KBM-7 (cell line): Measurements from ENCODE around the gene COPA.

Experiments
- DNase-seq: peaks from one replicate; pipeline ENCODE4 v3.0.0-alpha.2; 2015
- in situ Hi-C: fragments of 300-500 bp; cut with MboI; formaldehyde crosslinking; loops from 2 replicates; pipeline ENCODE4 v1.14.3; 2020; ENCODE audit warnings: low sequenced_read_pairs, low pct_unique_long_range_greater_than_20kb, mixed read lengths

Gene COPA

GRCh38 chr1:160284782-160285344, 58.2 kb downstream of the COPA start, which contains the start of gene PEX19:
PEX19 (minus strand) TSS chr1:160285133; CDS start chr1:160285124, 9 bp downstream.
- in situ Hi-C loops = no loop called here
- peak; percentile 94 for DNase-seq

GRCh38 chr1:160284220-160284781, 58.7 kb downstream of the COPA start:
- peak; percentile 38 for DNase-seq
- in situ Hi-C loops = no loop called here

- in situ Hi-C loops = no loop called here
- DNase-seq = no peak
Measured at GRCh38 chr1:160282807-160283206, 60.2 kb downstream of the COPA start.

DNA sequence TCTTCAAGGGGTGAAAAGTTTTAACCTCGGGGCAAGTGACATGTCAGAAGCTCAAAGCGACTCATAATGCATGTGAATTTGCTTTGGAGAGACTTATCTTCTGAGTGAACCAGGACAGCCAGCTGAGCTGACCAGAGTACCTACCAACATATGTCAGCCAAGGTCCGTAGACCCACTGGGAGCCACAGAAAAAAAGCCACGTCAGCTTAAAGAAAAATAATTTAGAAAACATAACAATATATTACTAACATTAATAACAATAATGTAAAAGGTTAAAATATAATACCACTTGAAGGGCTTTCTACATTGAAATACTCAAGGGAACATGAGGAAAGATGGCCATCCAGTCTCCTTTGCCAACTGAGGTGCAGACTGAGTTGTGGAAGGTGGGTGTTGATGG, 65.1 kb downstream of the COPA start:
- in situ Hi-C loops = no loop called here
- DNase-seq = no peak

- in situ Hi-C loops = no loop called here
- no peak for DNase-seq
Measured at GRCh38 chr1:160277330-160277729, 65.7 kb downstream of the COPA start.

GRCh38 chr1:160271025-160271424, 72.0 kb downstream of the COPA start:
- DNase-seq = no peak
- in situ Hi-C loops = no loop called here

DNA sequence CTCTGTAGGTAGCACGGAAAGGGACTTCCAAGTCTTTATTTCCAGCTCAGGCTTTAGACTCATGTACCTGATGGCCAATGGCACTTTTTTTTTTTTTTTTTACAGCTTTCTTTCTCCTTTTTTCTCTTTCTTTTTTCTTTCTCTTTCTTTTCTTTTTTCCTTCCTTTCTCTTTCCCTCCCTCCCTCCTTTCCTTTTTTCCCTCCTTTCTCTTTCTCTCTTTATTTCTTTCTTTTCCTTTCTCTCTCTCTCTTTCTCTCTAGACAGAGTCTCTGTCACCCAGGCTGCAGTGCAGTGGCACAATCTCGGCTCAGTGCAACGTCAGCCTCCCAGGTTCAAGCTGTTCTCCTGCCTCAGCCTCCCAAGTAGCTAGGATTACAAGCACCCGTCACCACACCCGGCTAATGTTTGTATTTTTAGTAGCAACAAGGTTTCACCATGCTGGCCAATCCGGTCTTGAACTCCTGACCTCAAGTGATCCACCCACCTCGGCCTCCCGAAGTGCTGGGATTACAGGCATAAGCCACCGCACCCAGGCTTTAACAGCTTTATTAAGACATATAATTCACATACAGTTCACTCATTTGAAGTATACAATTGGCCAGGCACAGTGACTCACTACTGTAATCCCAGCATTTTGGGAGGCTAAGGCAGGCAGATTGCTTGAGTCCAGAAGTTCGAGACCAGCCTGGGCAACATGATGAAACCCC, 75.6 kb downstream of the COPA start:
- in situ Hi-C loops = no loop called here
- no peak for DNase-seq

GRCh38 chr1:160264795-160265307, 78.2 kb downstream of the COPA start:
- no peak for DNase-seq
- in situ Hi-C loops = no loop called here

GRCh38 chr1:160261893-160262794, 80.9 kb downstream of the COPA start, which contains the start of gene DCAF8:
DCAF8 (minus strand) TSS chr1:160262549; CDS start chr1:160244008, 18,541 bp downstream.
- DNase-seq = peak; percentile 97
- in situ Hi-C loops = no loop called here

- DNase-seq = peak; percentile 61
- in situ Hi-C loops = no loop called here
Measured at GRCh38 chr1:160261556-160261892, 81.5 kb downstream of the COPA start.

GRCh38 chr1:160260406-160261382, 82.4 kb downstream of the COPA start:
- DNase-seq = peak; percentile 67
- in situ Hi-C loops = no loop called here

DNA sequence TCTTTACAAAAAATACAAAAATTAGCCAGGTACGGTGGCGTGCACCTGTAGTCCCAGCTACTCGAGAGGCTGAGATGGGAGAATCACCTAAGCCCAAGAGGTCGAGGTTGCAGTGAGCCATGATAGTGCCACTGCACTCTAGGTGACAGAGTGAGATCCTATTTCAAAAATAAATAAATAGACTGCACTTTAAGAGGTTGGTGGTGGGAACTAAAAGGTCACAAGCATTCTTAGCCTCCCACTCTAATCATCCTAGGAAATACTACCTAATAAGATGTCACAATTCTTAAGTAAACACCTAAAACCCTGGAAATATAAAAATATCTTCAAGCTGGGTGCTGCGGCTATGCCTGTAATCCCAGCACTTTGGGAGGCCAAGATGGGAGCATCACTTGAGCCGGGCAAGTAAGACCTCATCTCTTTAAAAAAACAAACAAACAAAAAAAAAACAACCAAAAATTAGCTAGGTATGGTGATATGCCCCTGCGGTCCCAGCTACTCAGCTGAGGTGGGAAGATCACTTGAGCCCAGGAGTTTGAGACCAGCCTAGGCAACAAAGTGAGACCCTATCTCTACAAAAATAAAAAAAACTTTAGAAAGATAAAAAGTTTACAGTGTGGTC, 84.8 kb downstream of the COPA start:
- in situ Hi-C loops = no loop called here
- no peak for DNase-seq

DNA sequence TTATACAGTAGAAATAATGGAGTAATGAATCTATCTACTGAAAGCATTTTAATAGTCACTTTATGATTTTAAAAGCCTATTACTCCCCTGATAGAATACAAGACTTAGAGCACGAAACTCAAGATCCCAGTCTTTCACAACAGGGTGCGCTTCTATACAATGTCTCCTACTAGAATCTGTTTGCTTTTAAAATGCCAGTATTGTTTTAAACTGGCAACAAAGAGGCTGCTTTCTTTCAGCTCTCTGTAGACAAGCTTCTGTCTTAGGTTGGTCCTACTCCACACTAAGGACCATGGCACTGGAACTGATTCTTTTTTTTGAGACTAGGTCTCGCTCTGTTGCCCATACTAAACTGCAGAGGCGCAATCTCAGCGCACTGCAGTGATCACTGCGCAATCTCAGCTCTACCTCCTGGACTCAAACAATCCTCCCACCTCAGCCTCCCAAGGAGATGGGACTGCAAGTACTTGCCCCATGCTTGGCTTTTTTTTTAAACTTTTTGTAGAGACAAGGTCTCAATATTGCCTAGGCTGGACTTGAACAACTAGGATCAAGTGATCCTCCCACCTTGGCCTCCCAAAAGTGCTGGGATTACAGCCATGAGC, 85.5 kb downstream of the COPA start:
- DNase-seq = no peak
- in situ Hi-C loops = no loop called here

DNA sequence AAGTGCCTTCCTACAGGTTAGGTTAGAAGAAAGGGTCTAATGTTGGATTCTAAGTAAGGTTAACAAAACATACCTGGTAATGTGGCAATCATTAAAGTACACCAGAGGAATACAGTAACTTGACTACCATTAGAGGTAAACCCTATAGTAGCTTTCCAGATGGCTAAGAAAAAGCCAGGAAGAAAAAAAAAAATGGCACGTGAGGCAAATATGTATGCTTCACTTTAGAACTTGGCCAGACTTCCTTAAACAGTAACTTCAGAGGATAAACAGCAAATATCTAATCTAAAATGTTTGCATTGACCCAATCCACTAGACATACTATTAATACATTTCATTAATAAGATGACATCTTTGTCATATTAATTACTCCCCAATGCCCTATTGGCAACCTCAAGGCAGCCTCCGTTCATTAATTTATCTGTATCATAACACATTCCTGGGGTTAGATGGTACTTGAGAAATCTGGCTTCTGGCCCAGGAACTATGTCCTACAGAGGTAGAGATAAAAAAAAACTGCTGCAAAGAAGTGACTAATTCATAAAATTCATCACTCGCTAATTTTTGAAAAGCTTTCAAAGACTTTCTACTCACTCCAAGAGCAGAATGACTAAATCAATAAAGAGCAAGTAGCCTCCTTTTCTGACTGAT, 86.5 kb downstream of the COPA start:
- in situ Hi-C loops = no loop called here

DNA sequence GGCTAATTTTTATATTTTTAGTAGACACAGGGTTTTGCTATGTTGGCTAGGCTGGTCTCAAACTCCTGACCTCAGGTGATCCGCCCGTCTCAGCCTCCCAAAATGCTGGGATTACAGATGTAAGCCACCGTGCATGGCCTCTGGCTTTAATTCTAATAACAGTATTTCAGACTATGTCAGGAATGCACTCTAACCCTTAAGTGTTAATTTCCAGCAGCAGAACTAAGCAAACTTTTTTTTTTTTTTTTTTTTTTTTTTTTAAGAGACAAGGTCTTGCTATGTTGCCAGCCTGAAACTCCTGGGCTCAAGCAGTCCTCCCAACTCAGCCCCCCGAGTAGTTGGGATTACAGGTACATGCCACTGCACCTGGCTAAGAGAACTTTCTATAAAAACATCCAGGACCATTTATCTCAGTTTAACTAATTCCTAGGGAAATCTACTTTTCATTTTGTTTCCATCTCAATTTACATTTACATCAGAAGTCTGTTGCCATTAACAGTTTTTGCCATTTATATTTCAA, 87.2 kb downstream of the COPA start:
- in situ Hi-C loops = no loop called here
- DNase-seq = no peak

More for the DNA sequence above, 86.5 kb downstream of the COPA start:
- DNase-seq = no peak

DNA sequence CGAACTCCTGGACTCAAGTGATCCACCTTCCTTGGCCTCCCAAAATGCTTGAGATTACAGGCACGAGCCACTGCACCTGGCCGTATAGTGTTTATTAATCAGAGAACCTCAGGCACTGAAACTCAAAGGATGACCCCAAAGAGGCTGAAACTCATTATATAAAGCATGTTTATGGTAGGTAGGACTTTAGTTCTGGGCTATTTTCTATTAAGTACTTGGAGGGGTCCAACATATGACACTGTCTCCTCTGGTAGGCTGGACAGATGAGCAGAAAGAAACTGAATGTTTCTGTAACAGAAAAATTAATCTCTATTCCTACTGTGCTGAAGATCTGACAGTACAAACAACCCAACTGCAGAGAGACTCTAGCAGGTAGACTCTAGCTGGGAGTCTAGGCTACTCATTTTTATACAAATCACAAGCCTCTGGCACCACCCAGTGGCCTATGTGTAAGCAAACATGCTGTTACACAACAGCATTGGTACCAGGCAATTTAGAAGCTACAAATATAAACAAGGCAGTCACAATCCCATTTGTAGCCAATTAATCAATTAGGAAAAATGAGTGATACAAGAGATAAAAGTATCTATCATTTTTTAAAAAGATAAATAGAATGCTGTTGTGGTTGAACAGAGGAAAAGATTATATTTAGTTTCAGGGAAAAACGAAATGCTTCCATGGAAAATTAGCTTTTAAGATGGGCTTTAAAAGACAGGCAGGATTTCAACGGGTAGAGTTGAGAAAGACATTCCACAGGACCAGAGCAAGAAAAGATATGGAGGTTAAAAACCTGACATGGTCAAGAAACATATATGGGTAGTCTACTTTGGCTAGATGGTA, 91.1 kb downstream of the COPA start:
- in situ Hi-C loops = no loop called here
- peak; percentile 62 for DNase-seq
